ENCODE results near the gene ASXL1.
"Not testable (repeated sequence)": the region's sequence is repeated elsewhere in the genome, so short reads cannot be mapped to it uniquely, and the experiment has no call there.

ASXL1 gene

DNA sequence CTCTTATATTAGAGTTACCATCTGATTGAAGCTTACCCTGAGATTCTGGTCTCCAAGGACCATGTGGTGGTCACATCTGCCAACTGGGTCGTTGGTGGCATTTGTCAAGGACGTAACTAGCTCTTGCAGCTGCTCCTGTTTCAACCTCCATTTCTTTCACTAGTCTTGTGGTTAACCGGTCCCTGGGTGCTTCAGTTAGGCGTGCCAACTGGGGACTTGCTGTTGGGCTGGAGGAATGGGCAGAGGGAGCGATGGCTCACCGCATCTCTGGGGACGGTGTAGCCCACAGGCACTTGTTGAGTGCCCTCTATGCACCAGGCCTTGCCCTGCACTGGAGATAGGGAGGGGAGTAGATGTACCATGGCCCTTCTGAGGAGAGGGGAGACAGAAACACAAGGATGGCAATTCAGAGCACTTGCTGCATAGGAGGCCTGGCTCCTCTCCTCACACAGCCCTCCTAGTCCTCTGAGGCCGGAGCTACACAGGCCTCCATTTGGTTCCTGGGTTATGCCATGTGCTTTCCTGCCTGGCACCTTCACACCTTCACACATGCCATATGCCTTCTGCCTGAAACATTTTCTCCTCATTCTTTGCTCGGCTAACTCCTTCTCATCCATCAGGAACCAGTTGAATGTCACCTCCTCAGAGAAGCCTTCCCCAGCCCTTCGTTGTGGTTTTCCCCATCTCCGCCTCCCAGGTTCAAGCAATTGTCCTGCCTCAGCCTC, 20.0 kb upstream of the ASXL1 start:
- DNase-seq, result no peak

DNA sequence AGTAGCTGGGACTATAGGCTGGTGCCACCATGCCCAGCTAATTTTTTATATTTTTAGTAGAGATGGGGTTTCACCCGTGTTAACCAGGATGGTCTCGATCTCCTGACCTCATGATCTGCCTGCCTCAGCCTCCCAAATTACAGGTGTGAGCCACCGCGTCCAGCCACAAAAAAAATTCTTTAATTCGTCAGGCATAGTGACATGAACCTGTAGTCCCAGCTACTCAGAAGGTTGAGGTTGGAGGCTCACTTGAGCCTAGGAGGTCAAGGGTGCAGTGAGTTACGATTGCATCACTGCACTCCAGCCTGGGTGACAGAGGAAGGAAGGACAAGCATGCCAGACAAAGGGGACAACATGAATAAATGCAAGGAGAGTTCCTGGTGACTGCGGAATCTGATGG, 19.5 kb upstream of the ASXL1 start:
- DNase-seq, result no peak

DNA sequence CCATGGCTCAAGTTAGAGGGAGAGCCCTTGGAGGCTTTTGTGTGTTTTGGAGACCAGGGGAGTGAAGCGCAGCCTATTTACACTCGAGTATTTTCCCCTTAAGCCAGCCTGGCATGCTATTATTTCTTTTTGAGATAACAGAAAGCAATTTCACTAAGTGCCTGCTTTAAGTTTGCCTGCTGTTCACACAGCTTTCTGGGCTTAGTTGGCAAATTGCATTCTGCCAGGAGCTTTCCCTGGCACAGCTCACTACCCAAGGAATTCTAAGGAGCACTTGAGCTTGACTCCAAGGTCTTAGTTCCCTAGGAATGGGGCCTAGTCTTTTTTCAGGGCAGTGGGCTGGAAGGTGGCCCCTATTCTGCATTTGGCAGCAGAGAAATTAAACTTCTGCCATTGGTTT, 19.0 kb upstream of the ASXL1 start:
- no peak for DNase-seq

GRCh38 chr20:32341053-32341452, 17.1 kb upstream of the ASXL1 start:
- DNase-seq, result not testable (repeated sequence)

GRCh38 chr20:32343439-32343838, 14.7 kb upstream of the ASXL1 start:
- no peak for DNase-seq

GRCh38 chr20:32344835-32345506, 13.2 kb upstream of the ASXL1 start:
- no peak for DNase-seq

DNA sequence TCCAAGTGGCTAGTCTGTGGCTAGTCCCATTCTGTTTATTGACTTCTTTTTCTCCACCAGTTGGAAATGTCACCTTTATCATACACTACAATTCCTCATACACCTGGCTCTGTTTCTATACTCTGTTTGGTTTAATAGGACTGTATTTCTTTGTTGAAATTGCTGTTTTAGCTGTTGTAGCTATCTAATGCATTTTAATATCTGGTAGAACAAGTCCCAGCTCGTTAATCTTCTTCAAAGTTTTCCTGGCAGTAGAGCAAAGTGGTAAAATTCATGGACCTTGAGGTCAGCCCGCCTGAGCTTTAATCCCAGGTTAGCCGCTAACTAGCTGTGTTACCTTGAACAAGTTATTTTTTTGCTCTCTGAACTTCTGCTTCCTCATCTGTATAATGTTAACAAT, 9.9 kb upstream of the ASXL1 start:
- DNase-seq, result no peak

DNA sequence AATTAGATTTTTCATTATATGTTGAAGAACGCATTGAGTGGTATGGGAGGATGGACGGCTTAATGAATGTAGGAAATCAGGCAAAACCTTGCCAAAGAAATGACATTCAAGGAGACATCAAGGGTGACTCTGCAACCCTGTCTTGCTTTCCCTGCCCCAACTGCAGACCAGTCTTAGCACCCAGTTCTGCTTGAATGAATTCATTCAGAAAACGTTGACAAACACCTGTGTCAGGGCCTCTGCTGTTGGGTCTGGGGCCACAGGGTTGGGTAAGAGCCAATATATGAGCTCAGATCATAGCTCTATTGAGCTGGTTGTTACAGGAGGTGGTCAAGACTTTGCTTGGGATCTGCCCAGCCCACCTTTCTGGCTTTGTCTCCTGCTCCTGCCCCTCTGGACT, 7.7 kb upstream of the ASXL1 start:
- no peak for DNase-seq

- no peak for DNase-seq
Observed at GRCh38 chr20:32352121-32352720, 5.9 kb upstream of the ASXL1 start.

DNA sequence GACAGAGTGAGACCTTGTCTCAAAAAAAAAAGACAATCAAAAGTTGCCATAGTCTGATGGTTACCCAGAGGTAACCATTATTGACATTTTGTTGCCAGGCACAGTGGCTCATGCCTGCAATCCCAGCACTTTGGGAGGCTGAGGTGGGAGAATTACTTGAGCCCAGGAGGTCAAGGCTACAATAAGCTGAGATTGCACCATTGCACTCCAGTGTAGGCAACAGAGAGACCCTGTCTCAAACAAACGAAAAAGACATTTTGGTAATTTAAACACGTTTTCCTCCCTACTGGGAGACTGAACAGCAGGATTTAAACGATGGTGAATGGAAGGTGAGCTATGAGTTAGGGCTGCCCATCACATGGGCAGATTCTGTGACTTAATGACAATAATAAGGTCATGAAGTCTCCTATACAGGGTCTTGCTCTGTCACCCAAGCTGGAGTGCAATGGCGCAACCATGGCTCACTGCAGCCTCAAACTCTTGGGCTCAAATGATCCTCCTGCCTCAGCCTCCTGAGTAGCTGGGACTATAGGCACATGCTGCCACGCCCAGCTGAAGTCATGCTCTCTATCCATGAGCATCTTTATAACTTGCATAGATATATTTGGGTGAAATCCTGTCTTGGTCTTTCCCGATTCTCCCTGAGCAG, 4.2 kb upstream of the ASXL1 start:
- no peak for DNase-seq

DNA sequence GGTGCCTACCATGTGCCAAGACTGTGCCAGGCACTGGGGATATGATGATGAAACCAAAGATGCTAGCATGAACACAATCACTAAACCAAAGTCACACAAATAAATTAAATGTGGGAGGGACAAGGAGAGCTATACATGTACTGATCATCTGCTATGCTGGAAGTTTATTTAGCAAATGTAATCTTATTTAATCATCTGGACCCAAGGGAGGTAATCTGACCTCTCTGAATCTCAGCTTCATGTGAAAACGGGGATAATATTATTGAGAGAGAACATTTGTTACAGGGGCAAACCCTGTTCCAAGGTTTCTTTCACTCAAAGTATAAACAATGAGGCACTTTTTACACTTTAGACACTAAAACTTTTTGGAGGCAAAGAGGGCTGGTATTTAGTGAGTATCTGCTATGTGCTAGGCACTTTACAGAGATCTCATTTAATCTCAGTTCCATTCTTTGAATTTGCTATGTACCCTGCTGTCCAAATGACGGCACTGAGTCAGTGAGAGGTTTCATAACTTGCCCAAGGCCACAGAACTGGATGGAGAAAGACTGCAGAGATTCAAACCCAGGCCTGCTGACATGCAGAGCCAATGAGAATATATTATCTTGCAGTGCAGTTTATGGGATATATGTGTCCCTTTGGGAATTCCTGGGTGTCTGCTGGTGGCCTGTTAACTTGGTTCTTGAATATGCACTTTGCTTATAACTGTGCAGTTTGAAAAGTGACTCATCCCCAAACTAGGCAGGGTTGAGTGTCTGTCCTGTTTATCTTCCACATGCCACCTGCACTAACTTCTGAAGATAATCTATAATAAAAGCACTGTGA, 3.3 kb upstream of the ASXL1 start:
- DNase-seq, result no peak

- no peak for DNase-seq
Observed at GRCh38 chr20:32355417-32355841, 2.7 kb upstream of the ASXL1 start.

DNA sequence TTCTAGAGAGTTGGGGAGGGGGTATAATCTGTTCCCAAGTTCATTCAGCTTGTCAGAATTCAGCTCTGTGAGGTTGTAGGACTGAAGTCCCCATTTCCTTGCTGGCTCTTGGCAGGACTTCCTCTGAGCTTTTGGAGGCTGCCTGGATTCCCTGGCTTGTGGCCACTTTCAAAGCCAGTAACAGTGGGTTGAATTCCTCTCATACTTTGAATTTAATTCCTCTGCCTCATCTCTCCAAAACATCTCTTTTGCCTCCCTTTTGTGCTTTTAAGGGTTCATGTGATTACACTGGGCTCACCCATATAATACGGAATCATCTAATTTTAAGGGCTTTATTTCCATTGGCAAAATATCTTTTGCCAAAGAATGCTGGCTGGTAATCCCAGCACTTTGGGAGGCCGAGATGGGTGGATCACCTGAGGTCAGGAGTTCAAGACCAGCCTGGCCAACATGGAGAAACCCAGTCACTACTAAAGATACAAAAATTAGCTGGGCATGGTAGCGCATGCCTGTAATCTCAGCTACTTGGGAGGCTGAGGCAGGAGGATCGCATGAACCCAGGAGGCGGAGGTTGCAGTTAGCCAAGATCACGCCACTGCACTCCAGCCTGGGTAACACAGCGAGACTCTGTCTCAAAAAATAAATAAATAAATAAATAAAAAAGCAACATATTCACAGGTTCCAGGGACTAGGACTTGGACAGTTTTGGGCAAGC, 2.1 kb upstream of the ASXL1 start:
- DNase-seq, result not testable (repeated sequence)

DNA sequence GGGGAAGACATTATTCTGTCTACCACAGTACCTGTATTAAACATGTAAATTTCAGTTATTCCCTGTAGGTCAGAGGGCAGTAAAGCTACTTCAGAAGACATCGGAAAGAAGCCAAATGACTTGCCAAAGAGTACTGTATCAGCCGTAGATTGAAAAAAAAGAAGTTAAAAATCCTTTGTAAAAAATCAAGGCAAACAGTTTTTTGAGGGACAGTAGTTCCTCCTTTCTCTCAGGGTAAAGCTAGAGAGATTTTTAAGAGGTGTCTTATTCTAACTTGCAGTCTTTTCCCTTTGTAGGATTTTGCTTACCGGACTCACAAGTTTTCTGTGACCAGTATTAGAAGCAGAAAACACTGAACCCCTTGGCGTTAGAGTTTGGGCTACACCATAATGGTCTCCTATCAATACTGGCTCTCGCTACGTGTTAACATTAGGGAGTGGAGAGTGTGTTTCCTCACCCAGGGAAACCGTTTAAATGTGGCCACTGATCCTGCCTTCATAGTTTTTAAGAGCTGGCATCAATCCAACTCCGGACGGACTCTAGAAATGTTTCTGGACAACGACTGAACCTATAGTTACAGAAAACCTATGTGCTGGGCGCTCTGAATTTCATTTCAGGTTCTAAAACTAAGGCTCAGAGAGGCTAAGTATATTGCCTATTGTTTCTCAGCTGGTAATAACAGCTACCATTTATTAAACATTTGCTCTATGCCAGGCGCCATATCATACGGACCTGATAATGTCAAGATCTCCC, 1.3 kb upstream of the ASXL1 start:
- DNase-seq, result no peak

DNA sequence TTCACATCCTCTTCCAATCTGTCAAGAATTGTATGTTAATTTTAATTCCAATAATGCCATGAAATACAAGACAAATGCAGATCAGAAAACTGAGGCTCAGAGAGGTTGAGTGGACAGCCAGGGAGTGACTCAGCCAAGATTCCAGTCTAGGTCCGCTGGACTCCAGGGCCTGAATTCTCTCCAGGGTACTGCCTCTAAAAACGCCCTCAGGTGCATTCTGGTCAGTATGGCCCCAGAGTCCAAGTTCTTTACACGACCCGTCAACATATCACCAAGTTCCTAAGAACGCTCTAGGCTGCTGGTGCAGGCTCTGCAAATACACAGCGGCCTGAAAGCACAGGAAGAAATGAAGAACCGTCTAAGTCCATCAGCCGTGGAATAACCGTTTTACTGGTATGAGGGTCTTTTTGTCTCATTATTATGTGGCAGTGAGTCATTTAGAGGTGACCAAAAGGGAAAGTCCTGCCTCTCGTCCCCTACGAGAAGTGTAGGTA, 709 bp upstream of the ASXL1 start:
- DNase-seq, result no peak

GRCh38 chr20:32358632-32358882, 426 bp downstream of the ASXL1 start:
- DNase-seq, result peak in 1 of 4 experiments; percentile 66

GRCh38 chr20:32358883-32359632, 927 bp downstream of the ASXL1 start:
- peak; percentile 56 to 65 (median 60) for DNase-seq

DNA sequence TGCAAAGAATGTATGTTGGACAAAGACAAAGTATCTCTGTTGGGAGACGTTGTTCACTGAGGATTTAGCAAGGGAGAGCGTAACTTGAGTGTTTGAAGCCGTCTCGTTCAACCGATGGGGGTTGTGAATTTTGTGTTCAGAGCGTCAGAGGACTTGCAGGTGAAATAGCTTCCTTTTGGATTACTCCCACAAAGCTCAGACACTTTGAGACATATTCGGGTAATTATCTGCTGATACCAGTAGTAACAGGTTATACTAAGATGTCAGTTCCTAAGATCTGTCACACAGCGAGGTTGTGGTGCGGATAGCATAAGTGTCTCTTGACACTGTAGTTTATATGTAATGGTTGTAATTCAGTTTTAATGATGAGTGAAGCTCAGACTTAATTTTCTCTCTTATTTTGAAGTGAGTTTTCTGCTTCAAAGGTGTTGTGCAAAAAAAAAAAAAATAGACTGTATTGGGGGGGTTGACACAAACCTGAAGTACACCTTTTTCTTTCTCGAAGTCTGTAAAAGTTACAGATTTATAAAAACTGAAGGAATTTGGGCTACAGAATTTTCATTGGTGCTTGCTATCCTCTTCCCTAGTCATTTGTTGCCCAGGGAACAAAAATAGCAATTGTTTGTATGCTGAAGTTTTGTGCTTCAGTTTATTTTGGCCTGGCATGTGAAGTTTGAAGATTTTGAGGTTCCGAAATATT, 1.7 kb downstream of the ASXL1 start:
- DNase-seq, result no peak

GRCh38 chr20:32360333-32360634, 2.2 kb downstream of the ASXL1 start:
- no peak for DNase-seq

DNA sequence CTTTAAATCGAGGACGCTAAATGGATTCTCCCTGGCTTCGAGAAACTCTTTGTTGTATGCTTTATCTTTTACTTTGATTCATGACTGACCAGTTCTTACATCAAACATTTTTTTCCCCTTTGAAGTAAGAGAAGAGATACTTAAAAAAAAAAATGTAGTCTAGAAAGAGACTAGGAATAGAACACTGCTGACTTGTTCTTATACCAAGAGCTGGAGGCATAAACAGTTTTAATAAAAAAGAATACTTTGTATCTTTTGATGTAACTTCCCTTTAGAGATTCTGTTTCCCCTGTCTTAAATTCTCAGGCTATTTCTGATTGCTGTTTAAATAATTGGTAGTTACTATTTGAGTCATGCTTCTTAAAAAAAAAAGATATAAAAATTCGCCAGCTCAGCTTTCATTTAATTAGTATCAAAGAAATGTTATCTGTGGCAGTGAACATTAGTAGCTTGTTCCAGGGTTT, 4.8 kb downstream of the ASXL1 start:
- DNase-seq, result no peak
